GM19455 (cell line): Measurements from ENCODE around the gene DNAJC15.

Experiments used
- ATAC-seq: cut with Tn5 transposase; IDR thresholded peaks from one replicate; pipeline ENCODE4 v1.9.1; 2021; ENCODE audit not compliant: unreplicated experiment

The DNAJC15 gene

DNA sequence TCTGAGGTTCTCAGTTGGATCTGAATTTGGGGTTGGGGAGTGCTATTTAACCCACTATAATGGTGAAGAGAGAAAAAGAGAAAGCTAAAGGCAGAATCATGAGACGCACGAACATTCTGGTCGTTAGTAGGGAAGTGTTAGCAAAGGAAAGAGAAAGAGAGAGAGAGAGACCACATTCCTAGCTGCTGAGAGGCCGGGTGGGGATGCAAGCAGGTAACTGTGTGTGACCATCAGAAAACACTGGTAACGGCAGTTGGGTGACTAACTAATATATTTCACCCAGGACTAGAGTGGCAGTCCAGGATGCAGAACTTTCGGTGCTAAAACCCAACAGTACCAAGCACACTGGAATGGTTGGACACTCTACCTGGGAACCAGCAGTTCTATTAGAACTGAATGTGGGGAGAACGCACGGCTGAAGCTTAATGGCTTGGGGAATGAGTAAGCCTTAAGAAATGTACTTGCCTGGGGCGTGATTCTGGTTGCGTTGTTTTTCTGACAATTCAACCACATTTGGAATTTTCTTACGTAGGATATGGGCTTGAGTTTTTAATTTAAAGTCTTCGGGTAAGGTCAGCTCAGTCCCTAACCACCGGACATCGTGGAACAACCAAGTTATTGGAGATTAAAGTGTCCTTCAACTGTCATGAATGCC, 130.2 kb downstream of the DNAJC15 start:
- ATAC-seq, result no peak

GRCh38 chr13:43154156-43154651, 130.8 kb downstream of the DNAJC15 start:
- ATAC-seq, result no peak

GRCh38 chr13:43154839-43155238, 131.5 kb downstream of the DNAJC15 start:
- no peak for ATAC-seq

- ATAC-seq, result no peak
Observed at GRCh38 chr13:43156916-43157315, 133.5 kb downstream of the DNAJC15 start.

DNA sequence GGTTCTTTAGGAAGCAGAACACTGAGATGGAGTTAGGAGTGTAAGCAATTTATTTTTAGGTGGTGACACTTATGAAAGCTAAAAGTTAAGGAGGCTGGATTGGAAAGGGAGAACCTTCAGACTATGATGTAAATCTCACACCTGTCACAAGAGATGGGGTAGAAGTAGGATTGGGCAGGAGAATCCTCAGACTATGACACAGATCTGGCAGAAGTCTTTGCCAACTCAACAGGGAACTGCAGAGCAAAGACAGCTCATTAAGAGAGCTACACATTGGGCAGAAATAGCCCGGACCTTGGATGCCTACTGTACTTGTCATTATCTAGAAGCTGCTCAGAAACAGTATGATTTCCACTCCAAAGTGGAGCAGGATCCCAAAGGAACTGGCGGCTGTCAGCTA, 134.4 kb downstream of the DNAJC15 start:
- ATAC-seq, result no peak

DNA sequence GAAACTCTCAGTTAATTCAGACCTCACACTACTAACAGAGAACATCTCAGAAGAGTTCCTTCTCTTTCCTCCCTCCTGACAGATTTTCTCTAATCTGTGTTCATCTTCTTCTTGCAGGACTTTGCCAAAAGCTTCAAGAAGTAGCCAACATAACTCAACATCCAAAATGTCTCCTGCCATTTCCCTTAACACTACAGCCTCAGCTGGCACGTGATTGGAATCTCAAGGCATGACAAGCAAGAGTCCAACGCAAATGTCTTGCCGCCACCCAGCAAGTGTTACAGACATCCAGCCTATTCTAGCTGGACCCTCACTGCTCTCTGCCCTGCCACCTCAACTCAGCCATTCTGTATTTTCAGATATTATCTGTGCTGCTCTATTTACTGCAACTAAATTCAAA, 135.1 kb downstream of the DNAJC15 start:
- no peak for ATAC-seq

DNA sequence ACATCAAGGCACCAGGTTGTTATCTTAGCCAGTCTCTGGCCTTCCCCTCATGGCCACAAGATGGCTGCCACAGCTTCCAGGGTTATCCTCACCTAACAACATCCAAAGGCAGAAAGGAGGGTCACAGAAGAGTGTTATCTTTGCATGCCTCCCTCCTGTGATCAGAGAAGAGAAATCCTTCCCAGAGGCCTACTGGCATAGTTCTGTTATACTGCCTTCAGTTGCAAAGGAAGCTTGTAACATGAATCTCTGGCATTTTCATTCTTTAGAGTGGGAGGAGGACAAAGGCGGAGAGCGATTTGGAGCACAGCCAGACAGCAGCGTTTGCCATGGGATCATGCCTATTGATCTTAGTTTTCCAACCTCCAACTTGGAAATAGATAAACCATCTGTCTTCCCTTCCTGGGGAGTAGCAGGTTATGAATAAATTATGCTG, 135.7 kb downstream of the DNAJC15 start:
- no peak for ATAC-seq
